Measurements from ENCODE around the gene ABCG1. TPM values are rescaled to one million over a fixed set of nuclear protein-coding genes. Genes with fewer than 3 reads are reported as not detected.

ABCG1 gene
- total RNA-seq, 1 donor from 2014 or later, result 1.6 TPM

- Mint-ChIP-seq H3K9me3 (ENCODE audit: low read depth) (peaks cover 23% of the 10 kb centered on the region), H3K4me1 (ENCODE audit: low read depth) (no peaks in the 10 kb centered on the region), H3K4me3 (ENCODE audit: unreplicated experiment) (no peak overlapping the region), H3K36me3 (ENCODE audit: low read depth) (peaks cover 6% of the 10 kb centered on the region), H3K27me3 (ENCODE audit: low read depth) (peaks cover 32% of the 10 kb centered on the region), H3K27ac (ENCODE audit: unreplicated experiment) (no peak overlapping the region)
- no peak for DNase-seq (ENCODE audit: low spot score)
- TF ChIP-seq CTCF (IDR thresholded peaks at IDR 0.05), result no peak
These were observed 112.7 kb downstream of the ABCG1 start for GRCh38 chr21:42331660-42332059.

- H3K27ac Mint-ChIP-seq (ENCODE audit: unreplicated experiment), result no peak overlapping the region
- H3K36me3 Mint-ChIP-seq (ENCODE audit: low read depth), result peaks cover 6% of the 10 kb centered on the region
- TF ChIP-seq CTCF (IDR thresholded peaks at IDR 0.05), result no peak
- no peaks in the 10 kb centered on the region for H3K4me1 Mint-ChIP-seq (ENCODE audit: low read depth)
- no peak overlapping the region for H3K4me3 Mint-ChIP-seq (ENCODE audit: unreplicated experiment)
- H3K9me3 Mint-ChIP-seq (ENCODE audit: low read depth), result peaks cover 23% of the 10 kb centered on the region
- H3K27me3 Mint-ChIP-seq (ENCODE audit: low read depth), result peaks cover 38% of the 10 kb centered on the region
- no peak for DNase-seq (ENCODE audit: low spot score)
These were observed 113.8 kb downstream of the ABCG1 start for GRCh38 chr21:42332557-42333317.

GRCh38 chr21:42336054-42336453 lies 117.1 kb downstream of the ABCG1 start:
- DNase-seq (ENCODE audit: low spot score), result no peak

DNA sequence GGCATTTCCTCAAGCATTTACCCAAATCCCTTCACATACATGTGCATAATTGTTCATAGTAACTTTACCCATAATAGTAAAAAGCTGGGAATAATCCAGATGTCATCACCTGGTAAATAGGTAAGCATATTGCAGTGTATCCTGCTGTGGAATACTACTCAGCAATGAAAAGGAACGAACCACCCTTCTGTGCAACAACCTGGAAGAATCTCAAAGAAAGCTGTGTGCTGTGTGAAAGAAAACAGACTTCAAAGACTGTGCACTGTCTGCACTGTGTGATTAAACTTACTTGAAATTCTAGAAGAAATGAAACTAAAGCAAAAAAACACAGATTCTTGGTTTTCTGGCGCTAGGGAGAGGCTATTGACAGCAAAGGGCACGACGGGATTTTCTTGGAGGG lies 118.3 kb downstream of the ABCG1 start:
- H3K9me3 Mint-ChIP-seq (ENCODE audit: low read depth), result no peaks in the 10 kb centered on the region
- peaks cover 3% of the 10 kb centered on the region for H3K36me3 Mint-ChIP-seq (ENCODE audit: low read depth)
- H3K27me3 Mint-ChIP-seq (ENCODE audit: low read depth), result peaks cover 29% of the 10 kb centered on the region
- H3K4me1 Mint-ChIP-seq (ENCODE audit: low read depth), result no peaks in the 10 kb centered on the region
- H3K4me3 Mint-ChIP-seq (ENCODE audit: unreplicated experiment), result no peak overlapping the region
- no peak for DNase-seq (ENCODE audit: low spot score)
- H3K27ac Mint-ChIP-seq (ENCODE audit: unreplicated experiment), result no peak overlapping the region
- TF ChIP-seq CTCF (IDR thresholded peaks at IDR 0.05), result no peak

More at GRCh38 chr21:42336054-42336453, 117.1 kb downstream of the ABCG1 start:
- H3K4me3 Mint-ChIP-seq (ENCODE audit: unreplicated experiment), result no peak overlapping the region
- H3K36me3 Mint-ChIP-seq (ENCODE audit: low read depth), result peaks cover 3% of the 10 kb centered on the region
- H3K27ac Mint-ChIP-seq (ENCODE audit: unreplicated experiment), result no peak overlapping the region
- H3K27me3 Mint-ChIP-seq (ENCODE audit: low read depth), result peaks cover 29% of the 10 kb centered on the region
- TF ChIP-seq CTCF (IDR thresholded peaks at IDR 0.05), result no peak
- no peaks in the 10 kb centered on the region for H3K4me1 Mint-ChIP-seq (ENCODE audit: low read depth)
- H3K9me3 Mint-ChIP-seq (ENCODE audit: low read depth), result peaks cover 12% of the 10 kb centered on the region

DNA sequence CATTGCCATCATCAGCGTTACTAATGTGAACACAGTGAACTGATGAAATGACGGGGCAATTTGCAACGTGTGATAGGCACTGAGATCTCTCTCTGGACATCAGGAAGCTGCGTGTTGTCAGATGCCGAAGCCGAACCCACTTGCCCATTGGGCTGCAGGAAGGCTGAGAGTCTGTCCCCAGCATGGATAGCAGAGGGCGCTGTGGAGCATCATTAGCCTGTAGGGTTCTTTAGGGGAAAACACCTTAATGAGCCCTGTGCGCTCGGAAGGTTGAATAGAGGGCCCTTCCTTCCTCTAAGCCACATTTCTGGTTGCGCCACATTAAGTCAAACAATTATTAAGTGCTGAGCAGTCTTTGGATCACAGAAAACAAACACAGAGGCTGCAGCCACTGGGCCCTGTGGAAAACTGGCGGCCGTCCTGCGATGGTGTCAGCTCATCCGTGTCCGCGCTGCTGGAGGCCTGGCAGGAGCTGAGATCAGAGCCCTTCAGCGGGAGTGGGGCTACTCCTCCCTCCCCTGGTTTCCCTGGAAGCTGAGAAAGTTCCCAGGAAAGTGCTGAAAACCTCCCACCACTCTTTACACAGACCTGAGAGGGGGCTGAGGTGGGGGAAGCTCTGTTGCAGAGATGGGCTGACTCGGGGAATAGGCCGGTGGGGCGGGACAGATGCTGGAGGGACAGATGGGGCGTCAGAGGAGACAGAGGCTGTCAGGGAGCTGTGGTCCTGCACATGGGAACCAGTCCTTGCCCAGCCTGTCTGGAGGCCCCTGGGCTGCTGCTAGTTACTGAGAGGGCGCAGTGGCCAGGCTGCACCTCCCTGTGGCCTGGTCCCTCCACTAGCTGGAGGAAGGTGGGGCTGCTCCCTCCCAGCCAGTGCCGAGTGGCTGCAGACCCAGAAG lies 119.1 kb downstream of the ABCG1 start:
- Mint-ChIP-seq H3K27me3 (ENCODE audit: low read depth) (peaks cover 24% of the 10 kb centered on the region), H3K4me1 (ENCODE audit: low read depth) (no peaks in the 10 kb centered on the region), H3K9me3 (ENCODE audit: low read depth) (no peaks in the 10 kb centered on the region), H3K4me3 (ENCODE audit: unreplicated experiment) (no peak overlapping the region), H3K27ac (ENCODE audit: unreplicated experiment) (no peak overlapping the region), H3K36me3 (ENCODE audit: low read depth) (no peaks in the 10 kb centered on the region)
- TF ChIP-seq CTCF (IDR thresholded peaks at IDR 0.05), result peak; percentile 68
- no peak for DNase-seq (ENCODE audit: low spot score)

Measured in chondrocyte (in vitro differentiated cells).